DOHH2 (cell line): ENCODE results near the gene TPPP3.

Experiments
- H3F3A ChIP-seq: fragments of 200-600 bp; sonication (generic), shearing (Covaris generic); 2 replicates; pipeline ENCODE4 v1.6.0; 2016; ENCODE audit warnings: antibody characterized with exemption, mild to moderate bottlenecking; ENCODE audit not compliant: control insufficient read depth, insufficient read depth
- H3K27ac ChIP-seq: fragments of 200-600 bp; sonication (generic); 2 replicates; pipeline ENCODE4 v1.5.1; 2014; ENCODE audit warnings: low read depth, mild to moderate bottlenecking, low read length, moderate library complexity
- H3K27me3 ChIP-seq: fragments of 200-600 bp; sonication (generic); 2 replicates; pipeline ENCODE4 v1.6.1; 2014; ENCODE audit warnings: mild to moderate bottlenecking, low read length, mixed read lengths; ENCODE audit not compliant: control insufficient read depth
- H3K36me3 ChIP-seq: fragments of 200-600 bp; sonication (generic); 2 replicates; pipeline ENCODE4 v1.6.1; 2014; ENCODE audit warnings: mild to moderate bottlenecking, low read length, moderate library complexity, mixed read lengths; ENCODE audit not compliant: control insufficient read depth
- H3K4me1 ChIP-seq: fragments of 200-600 bp; sonication (generic); 2 replicates; pipeline ENCODE4 v1.6.1; 2014; ENCODE audit warnings: mild to moderate bottlenecking, low read length, mixed read lengths; ENCODE audit not compliant: control insufficient read depth
- H3K4me2 ChIP-seq: fragments of 200-600 bp; sonication (generic); 2 replicates; pipeline ENCODE4 v1.6.0; 2014; ENCODE audit warnings: mild to moderate bottlenecking, low read length, moderate library complexity
- H3K4me3 ChIP-seq: fragments of 200-600 bp; sonication (generic); 2 replicates; pipeline ENCODE4 v1.5.1; 2014; ENCODE audit warnings: mild to moderate bottlenecking, low read length, mixed read lengths
- H3K79me2 ChIP-seq: fragments of 200-600 bp; sonication (generic); 2 replicates; pipeline ENCODE4 v1.6.1; 2014; ENCODE audit warnings: mild to moderate bottlenecking, low read length, mixed read lengths; ENCODE audit not compliant: control insufficient read depth
- H3K9me2 ChIP-seq: fragments of 200-600 bp; sonication (generic); replicated peaks from 2 replicates; pipeline ENCODE4 v1.6.1; 2014; ENCODE audit warnings: mild to moderate bottlenecking, low read length, mixed read lengths; ENCODE audit not compliant: control insufficient read depth
- H3K9me3 ChIP-seq: fragments of 200-600 bp; sonication (generic); 2 replicates; pipeline ENCODE4 v1.6.1; 2014; ENCODE audit warnings: antibody characterized with exemption, low read length, mixed read lengths; ENCODE audit not compliant: control insufficient read depth, insufficient read depth
- H4K20me1 ChIP-seq: fragments of 200-600 bp; sonication (generic); 2 replicates; pipeline ENCODE4 v1.6.0; 2014; ENCODE audit warnings: low read depth, mild to moderate bottlenecking, antibody characterized with exemption, low read length, moderate library complexity; ENCODE audit not compliant: control insufficient read depth, insufficient read depth
- CTCF ChIP-seq: fragments of 200-600 bp; sonication (generic); IDR thresholded peaks from one replicate; pipeline ENCODE4 v1.5.1; 2014; ENCODE audit warnings: antibody characterized with exemption, mild to moderate bottlenecking, low read depth, low read length; ENCODE audit not compliant: poor library complexity, severe bottlenecking
- EZH2phosphoT487 ChIP-seq: fragments of 200-600 bp; sonication (generic); IDR thresholded peaks from 2 replicates; pipeline ENCODE4 v1.6.1; 2017; ENCODE audit warnings: borderline replicate concordance, mild to moderate bottlenecking, antibody characterized with exemption, low read length, moderate library complexity, mixed read lengths

TPPP3 gene

GRCh38 chr16:67412294-67412693 lies 19.0 kb upstream of the TPPP3 start:
- Histone ChIP-seq H3K4me1 (peaks cover 14% of the 10 kb centered on the region), H4K20me1 (no peaks in the 10 kb centered on the region), H3K9me2 (no peaks in the 10 kb centered on the region), H3K27me3 (peaks cover 22% of the 10 kb centered on the region), H3K4me2 (no peak overlapping the region), H3K9me3 (no peaks in the 10 kb centered on the region), H3K27ac (no peak overlapping the region), H3K36me3 (no peaks in the 10 kb centered on the region), H3K4me3 (no peak overlapping the region), H3K79me2 (no peaks in the 10 kb centered on the region), H3F3A (no peaks in the 10 kb centered on the region)
- TF ChIP-seq EZH2phosphoT487 = no peak
- no peak for TF ChIP-seq CTCF

- TF ChIP-seq EZH2phosphoT487 (no peak), CTCF (no peak)
- no peak overlapping the region for H3K4me2 ChIP-seq
These were observed 18.0 kb upstream of the TPPP3 start for GRCh38 chr16:67411339-67411738.

GRCh38 chr16:67409631-67410030 lies 16.3 kb upstream of the TPPP3 start:
- TF ChIP-seq EZH2phosphoT487 (no peak), CTCF (no peak)
- H3K27ac ChIP-seq = no peak overlapping the region
- H3K9me3 ChIP-seq = no peaks in the 10 kb centered on the region
- no peaks in the 10 kb centered on the region for H3F3A ChIP-seq
- H3K9me2 ChIP-seq = no peaks in the 10 kb centered on the region
- no peaks in the 10 kb centered on the region for H3K79me2 ChIP-seq
- no peaks in the 10 kb centered on the region for H3K36me3 ChIP-seq
- H3K27me3 ChIP-seq = peaks cover 7% of the 10 kb centered on the region
- H3K4me1 ChIP-seq = no peaks in the 10 kb centered on the region
- no peak overlapping the region for H3K4me2 ChIP-seq
- no peak overlapping the region for H3K4me3 ChIP-seq
- H4K20me1 ChIP-seq = no peaks in the 10 kb centered on the region

More at GRCh38 chr16:67411339-67411738, 18.0 kb upstream of the TPPP3 start:
- H3K9me3 ChIP-seq = no peaks in the 10 kb centered on the region
- no peaks in the 10 kb centered on the region for H3K9me2 ChIP-seq
- no peak overlapping the region for H3K27ac ChIP-seq
- no peak overlapping the region for H3K4me3 ChIP-seq
- H3K27me3 ChIP-seq = peaks cover 13% of the 10 kb centered on the region
- no peaks in the 10 kb centered on the region for H3K36me3 ChIP-seq
- H3F3A ChIP-seq = no peaks in the 10 kb centered on the region
- H4K20me1 ChIP-seq = no peaks in the 10 kb centered on the region
- peaks cover 8% of the 10 kb centered on the region; the same call in 1 of the 2 replicates for H3K4me1 ChIP-seq
- no peaks in the 10 kb centered on the region for H3K79me2 ChIP-seq
